ENCODE data around the gene FAT2. TPM values are rescaled to one million over a fixed set of nuclear protein-coding genes. Genes with fewer than 3 reads are reported as not detected.

Gene FAT2
- total RNA-seq, 4 donors from 2014 or later: not detected

DNA sequence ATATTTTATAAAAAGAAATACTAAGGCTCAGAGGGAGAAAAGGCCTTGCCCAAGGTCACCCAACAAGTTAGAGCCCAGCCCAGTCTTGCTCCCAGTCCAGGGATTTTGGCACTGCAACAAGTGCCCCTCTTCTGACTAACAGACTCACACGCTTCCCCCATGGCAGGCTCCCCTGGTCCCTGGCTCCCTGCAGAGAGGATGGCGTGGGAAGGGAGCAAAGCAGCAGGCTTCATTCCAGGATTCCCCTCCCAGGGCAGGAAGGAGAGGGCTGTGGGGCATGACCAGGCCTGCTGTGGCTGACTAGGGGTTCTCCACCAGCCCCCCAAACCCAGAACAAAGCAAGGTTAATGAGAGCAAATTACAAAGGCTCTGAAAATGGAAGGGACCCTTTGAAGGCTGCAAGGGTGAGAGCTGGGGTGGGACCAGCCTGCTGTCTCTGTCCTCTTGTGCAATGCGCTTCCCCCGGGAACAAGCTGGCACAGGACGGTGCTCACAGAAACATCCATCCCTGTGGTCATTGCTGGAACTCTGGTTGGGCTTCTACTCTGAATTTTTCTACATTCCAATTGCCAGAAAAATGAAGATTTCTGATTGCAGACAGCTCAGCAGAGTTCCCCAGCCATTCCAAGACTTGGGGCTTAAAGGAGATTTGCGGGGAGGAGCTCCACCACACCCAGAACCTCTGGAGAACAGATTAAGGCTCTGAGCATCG, 37.1 kb upstream of the FAT2 start:
- in situ Hi-C loops (cut with MboI; ENCODE audit: low pct_ligation_motif_present in 1 of 4, low pct_unique_long_range_greater_than_20kb in 1 of 4, low sequenced_read_pairs in 3 of 4) (no loop called here), intact Hi-C loops (cut with DNase I; ENCODE audit: low total_unique reads) (no loop called here)
- H3K4me3 ChIP-seq: no peak overlapping the region
- H3K9me3 ChIP-seq: no peaks in the 10 kb centered on the region
- TF ChIP-seq, protein P1, sequence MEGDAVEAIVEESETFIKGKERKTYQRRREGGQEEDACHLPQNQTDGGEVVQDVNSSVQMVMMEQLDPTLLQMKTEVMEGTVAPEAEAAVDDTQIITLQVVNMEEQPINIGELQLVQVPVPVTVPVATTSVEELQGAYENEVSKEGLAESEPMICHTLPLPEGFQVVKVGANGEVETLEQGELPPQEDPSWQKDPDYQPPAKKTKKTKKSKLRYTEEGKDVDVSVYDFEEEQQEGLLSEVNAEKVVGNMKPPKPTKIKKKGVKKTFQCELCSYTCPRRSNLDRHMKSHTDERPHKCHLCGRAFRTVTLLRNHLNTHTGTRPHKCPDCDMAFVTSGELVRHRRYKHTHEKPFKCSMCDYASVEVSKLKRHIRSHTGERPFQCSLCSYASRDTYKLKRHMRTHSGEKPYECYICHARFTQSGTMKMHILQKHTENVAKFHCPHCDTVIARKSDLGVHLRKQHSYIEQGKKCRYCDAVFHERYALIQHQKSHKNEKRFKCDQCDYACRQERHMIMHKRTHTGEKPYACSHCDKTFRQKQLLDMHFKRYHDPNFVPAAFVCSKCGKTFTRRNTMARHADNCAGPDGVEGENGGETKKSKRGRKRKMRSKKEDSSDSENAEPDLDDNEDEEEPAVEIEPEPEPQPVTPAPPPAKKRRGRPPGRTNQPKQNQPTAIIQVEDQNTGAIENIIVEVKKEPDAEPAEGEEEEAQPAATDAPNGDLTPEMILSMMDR (IDR thresholded peaks at IDR 0.05): no peak
- TF ChIP-seq POLR2A (IDR thresholded peaks at IDR 0.05): no peak
- WGBS, 2 donors (ENCODE audit: low coverage in 1 of 2): 73% methylated on average over 7 of the region's 7 CpGs; no CpG with 5 or more reads in 1 of the 2 donors
- no peaks in the 10 kb centered on the region for H3K36me3 ChIP-seq
- H3K4me1 ChIP-seq: no peaks in the 10 kb centered on the region
- H3K27me3 ChIP-seq: no peaks in the 10 kb centered on the region
- DNase-seq: no peak
- H3K27ac ChIP-seq: no peak overlapping the region

DNA sequence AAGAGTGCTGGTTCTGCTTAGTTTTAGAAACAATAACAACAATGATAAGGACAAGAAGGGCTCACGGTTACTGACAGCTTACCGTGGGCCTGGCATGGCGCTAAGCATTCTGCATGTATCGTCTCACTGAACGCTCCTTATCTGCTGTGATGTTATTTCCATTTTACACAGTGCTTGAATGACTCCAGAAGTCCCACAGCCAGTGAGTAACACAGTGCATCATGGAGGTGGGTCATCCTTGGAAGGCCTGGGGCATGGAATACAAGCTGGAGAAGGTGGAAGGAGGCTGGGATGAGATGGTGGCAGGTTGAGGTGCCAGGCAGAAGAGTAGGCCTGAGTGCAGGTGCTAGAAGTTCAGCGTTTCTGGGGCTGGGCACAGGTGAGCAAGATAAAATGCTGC, 36.5 kb upstream of the FAT2 start:
- DNase-seq: no peak
- 84 to 85% methylated on average over 5 to 6 of the region's 6 CpGs for WGBS, 2 donors (ENCODE audit: low coverage in 1 of 2)
- Histone ChIP-seq H3K27ac (no peak overlapping the region), H3K4me3 (no peak overlapping the region), H3K9me3 (no peaks in the 10 kb centered on the region), H3K4me1 (no peaks in the 10 kb centered on the region), H3K36me3 (no peaks in the 10 kb centered on the region), H3K27me3 (no peaks in the 10 kb centered on the region)
- intact Hi-C loops (cut with DNase I; ENCODE audit: low total_unique reads) (no loop called here), in situ Hi-C loops (cut with MboI; ENCODE audit: low pct_ligation_motif_present in 1 of 4, low pct_unique_long_range_greater_than_20kb in 1 of 4, low sequenced_read_pairs in 3 of 4) (no loop called here)
- no peak for TF ChIP-seq POLR2AphosphoS5 (IDR thresholded peaks at IDR 0.05)
- TF ChIP-seq EP300 (IDR thresholded peaks at IDR 0.05; ENCODE audit: low read depth): no peak
- no peak for TF ChIP-seq POLR2A (IDR thresholded peaks at IDR 0.05)
- TF ChIP-seq, protein P1 (IDR thresholded peaks at IDR 0.05): no peak

DNA sequence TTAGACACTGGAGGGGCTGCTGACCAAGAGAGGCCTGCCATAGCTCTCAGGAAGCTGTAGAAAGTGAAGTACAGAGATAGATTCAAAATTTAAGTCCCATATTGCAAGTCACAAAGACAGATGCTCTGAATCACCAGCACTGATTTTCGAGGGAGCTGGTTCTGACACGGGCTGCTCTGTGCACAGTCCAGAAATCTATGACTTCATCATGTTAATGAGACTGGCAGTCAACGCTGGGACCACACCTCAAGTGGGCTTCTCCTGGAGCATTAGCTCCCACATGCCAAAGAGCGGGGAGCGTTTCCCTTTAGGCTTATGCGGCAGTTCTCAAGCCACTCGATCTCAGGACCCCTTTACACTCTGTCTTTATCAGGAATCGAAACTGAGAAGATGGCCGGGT, 34.2 kb upstream of the FAT2 start:
- H3K4me1 ChIP-seq: no peaks in the 10 kb centered on the region
- no peak overlapping the region for H3K27ac ChIP-seq
- H3K27me3 ChIP-seq: no peaks in the 10 kb centered on the region
- no peak overlapping the region for H3K4me3 ChIP-seq
- intact Hi-C loops (cut with DNase I; ENCODE audit: low total_unique reads): no loop called here
- no peaks in the 10 kb centered on the region for H3K9me3 ChIP-seq
- DNase-seq: no peak
- in situ Hi-C loops (cut with MboI; ENCODE audit: low pct_ligation_motif_present in 1 of 4, low pct_unique_long_range_greater_than_20kb in 1 of 4, low sequenced_read_pairs in 3 of 4): no loop called here
- TF ChIP-seq EP300 (IDR thresholded peaks at IDR 0.05; ENCODE audit: low read depth) (no peak), POLR2A (IDR thresholded peaks at IDR 0.05) (no peak), POLR2AphosphoS5 (IDR thresholded peaks at IDR 0.05) (no peak)
- TF ChIP-seq, protein P1 (IDR thresholded peaks at IDR 0.05): no peak
- WGBS, 2 donors (ENCODE audit: low coverage in 1 of 2): 77% methylated on average over 9 of the region's 9 CpGs; no CpG with 5 or more reads in 1 of the 2 donors
- no peaks in the 10 kb centered on the region for H3K36me3 ChIP-seq

DNA sequence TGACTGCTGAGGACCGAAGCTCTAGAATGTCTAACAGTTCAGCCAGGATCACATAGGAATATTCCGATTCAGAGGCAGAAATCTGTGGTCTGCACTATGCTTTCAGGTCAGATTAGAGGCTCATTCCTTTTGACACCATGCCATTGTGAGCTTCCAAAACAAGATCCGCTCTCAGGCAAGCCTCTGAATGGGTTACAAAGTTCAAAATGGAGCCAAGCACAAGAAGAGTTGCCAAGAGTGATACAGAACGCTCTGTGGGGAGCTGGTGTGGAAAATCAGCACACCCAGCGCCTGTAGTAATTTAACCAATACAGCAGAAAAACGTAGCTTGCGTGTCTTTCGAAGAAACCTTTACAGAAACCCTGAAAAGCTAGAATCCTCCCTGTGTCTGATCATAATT, 33.3 kb upstream of the FAT2 start:
- Histone ChIP-seq H3K36me3 (no peaks in the 10 kb centered on the region), H3K27ac (no peak overlapping the region), H3K9me3 (no peaks in the 10 kb centered on the region), H3K4me1 (no peaks in the 10 kb centered on the region), H3K27me3 (no peaks in the 10 kb centered on the region), H3K4me3 (no peak overlapping the region)
- in situ Hi-C loops (cut with MboI; ENCODE audit: low pct_ligation_motif_present in 1 of 4, low pct_unique_long_range_greater_than_20kb in 1 of 4, low sequenced_read_pairs in 3 of 4): no loop called here
- TF ChIP-seq, protein P1 (IDR thresholded peaks at IDR 0.05): no peak
- no peak for TF ChIP-seq EP300 (IDR thresholded peaks at IDR 0.05; ENCODE audit: low read depth)
- no peak for TF ChIP-seq POLR2AphosphoS5 (IDR thresholded peaks at IDR 0.05)
- no peak for TF ChIP-seq POLR2A (IDR thresholded peaks at IDR 0.05)
- intact Hi-C loops (cut with DNase I; ENCODE audit: low total_unique reads): no loop called here
- DNase-seq: no peak
- 54 to 71% methylated on average over 7 to 8 of the region's 8 CpGs for WGBS, 2 donors (ENCODE audit: low coverage in 1 of 2)
